H9 (cell line): ENCODE results near the gene AKT3. TPM values are rescaled to one million over a fixed set of nuclear protein-coding genes. Genes with fewer than 3 reads are reported as not detected.
A peak's percentile ranks its signal among the peaks of the same experiment; 100 is the strongest.

Experiments used
- DNase-seq: peaks from one replicate; pipeline ENCODE4 v3.0.0-alpha.2; 2017
- H2AFZ ChIP-seq: one replicate; pipeline ENCODE4 v1.6.1; 2013; ENCODE audit warnings: mild to moderate bottlenecking, low read length, control low read depth, moderate library complexity
- H2AK5ac ChIP-seq: 2 replicates; pipeline ENCODE4 v1.6.1; 2013; ENCODE audit warnings: low read length, control low read depth, mixed read lengths; ENCODE audit not compliant: insufficient read length
- H2BK120ac ChIP-seq: one replicate; pipeline ENCODE4 v1.6.1; 2013; ENCODE audit warnings: low read depth, mild to moderate bottlenecking, low read length, control low read depth, inconsistent platforms; ENCODE audit not compliant: poor library complexity, severe bottlenecking
- H2BK12ac ChIP-seq: 2 replicates; pipeline ENCODE4 v1.6.1; 2013; ENCODE audit warnings: low read length, control low read depth, mixed read lengths, low read depth; ENCODE audit not compliant: insufficient read length
- H2BK15ac ChIP-seq: 2 replicates; pipeline ENCODE4 v1.6.1; 2013; ENCODE audit warnings: low read depth, low read length, control low read depth
- H2BK20ac ChIP-seq: one replicate; pipeline ENCODE4 v1.6.1; 2013; ENCODE audit warnings: low read depth, mild to moderate bottlenecking, low read length, control low read depth, inconsistent platforms; ENCODE audit not compliant: poor library complexity, severe bottlenecking
- H2BK5ac ChIP-seq: 2 replicates; pipeline ENCODE4 v1.6.1; 2013; ENCODE audit warnings: low read length, control low read depth, mixed read lengths; ENCODE audit not compliant: insufficient read length
- H3K14ac ChIP-seq: 2 replicates; pipeline ENCODE4 v1.6.1; 2013; ENCODE audit warnings: low read length, control low read depth; ENCODE audit not compliant: insufficient read depth
- H3K18ac ChIP-seq: 2 replicates; pipeline ENCODE4 v1.6.1; 2013; ENCODE audit warnings: low read depth, mild to moderate bottlenecking, mixed read lengths, low read length, control low read depth; ENCODE audit not compliant: insufficient read length
- H3K23ac ChIP-seq: 2 replicates; pipeline ENCODE4 v1.6.1; 2013; ENCODE audit warnings: low read length, control low read depth, mixed read lengths, low read depth; ENCODE audit not compliant: insufficient read length
- H3K23me2 ChIP-seq: 2 replicates; pipeline ENCODE4 v1.6.1; 2013; ENCODE audit warnings: low read depth, mild to moderate bottlenecking, mixed read lengths, low read length, control low read depth; ENCODE audit not compliant: insufficient read length, poor library complexity, severe bottlenecking
- H3K27ac ChIP-seq: 2 replicates; pipeline ENCODE4 v1.5.1; 2013; ENCODE audit warnings: low read length, control low read depth, mixed read lengths, low read depth; ENCODE audit not compliant: insufficient read length
- H3K27me3 ChIP-seq: 2 replicates; pipeline ENCODE4 v1.6.1; 2013; ENCODE audit warnings: low read length, control low read depth, inconsistent platforms; ENCODE audit not compliant: insufficient read depth
- H3K4ac ChIP-seq: 2 replicates; pipeline ENCODE4 v1.6.1; 2013; ENCODE audit warnings: low read depth, mild to moderate bottlenecking, control low read depth, inconsistent platforms, low read length, moderate library complexity
- H3K4me1 ChIP-seq: 2 replicates; pipeline ENCODE4 v1.6.1; 2013; ENCODE audit warnings: low read length, control low read depth, inconsistent platforms; ENCODE audit not compliant: insufficient read depth
- H3K4me2 ChIP-seq: 2 replicates; pipeline ENCODE4 v1.6.1; 2013; ENCODE audit warnings: low read length, control low read depth, mixed read lengths; ENCODE audit not compliant: insufficient read length, insufficient read depth
- H3K56ac ChIP-seq: 2 replicates; pipeline ENCODE4 v1.6.1; 2013; ENCODE audit warnings: low read depth, mild to moderate bottlenecking, mixed read lengths, low read length, control low read depth; ENCODE audit not compliant: insufficient read length
- H3K79me1 ChIP-seq: 2 replicates; pipeline ENCODE4 v1.6.1; 2013; ENCODE audit warnings: low read depth, mild to moderate bottlenecking, moderate library complexity, low read length, control low read depth, inconsistent platforms; ENCODE audit not compliant: insufficient read depth, poor library complexity, severe bottlenecking
- H3K79me2 ChIP-seq: 2 replicates; pipeline ENCODE4 v1.6.1; 2013; ENCODE audit warnings: low read length, control low read depth, inconsistent platforms; ENCODE audit not compliant: insufficient read depth
- H3K9ac ChIP-seq: 2 replicates; pipeline ENCODE4 v1.6.1; 2013; ENCODE audit warnings: low read length, control low read depth, mixed read lengths; ENCODE audit not compliant: insufficient read length; ENCODE audit errors: extremely low read depth
- H3K9me3 ChIP-seq: one replicate; pipeline ENCODE4 v1.6.1; 2013; ENCODE audit warnings: low read depth, low read length, inconsistent platforms; ENCODE audit not compliant: control insufficient read depth
- H3T11ph ChIP-seq: one replicate; pipeline ENCODE4 v1.6.1; 2013; ENCODE audit warnings: mild to moderate bottlenecking, low read length, control low read depth, inconsistent platforms
- H4K20me1 ChIP-seq: one replicate; pipeline ENCODE4 v1.6.1; 2013; ENCODE audit not compliant: control insufficient read depth, insufficient read length, insufficient read depth
- H4K5ac ChIP-seq: 2 replicates; pipeline ENCODE4 v1.6.1; 2013; ENCODE audit warnings: low read depth, mild to moderate bottlenecking, mixed read lengths, low read length, control low read depth; ENCODE audit not compliant: insufficient read length
- H4K8ac ChIP-seq: replicated peaks from 2 replicates; pipeline ENCODE4 v1.6.1; 2013; ENCODE audit warnings: low read length, control low read depth, mixed read lengths, low read depth; ENCODE audit not compliant: insufficient read length
- H4K91ac ChIP-seq: 2 replicates; pipeline ENCODE4 v1.6.1; 2013; ENCODE audit warnings: low read depth, mild to moderate bottlenecking, moderate library complexity, mixed read lengths, low read length, control low read depth; ENCODE audit not compliant: insufficient read length
- H3K27ac Mint-ChIP-seq, 3 experiments: 2 replicates in 2 of 3; 3 replicates in 1 of 3; pipeline ENCODE4 v1.8.0; 2020 to 2021; ENCODE audit warnings: mixed read lengths in 3 of 3, mild to moderate bottlenecking in 1 of 3, moderate library complexity in 1 of 3
- H3K27me3 Mint-ChIP-seq: 2 replicates; pipeline ENCODE4 v1.8.0; 2021; ENCODE audit warnings: low read depth, mild to moderate bottlenecking, moderate library complexity, mixed read lengths
- H3K36me3 Mint-ChIP-seq, 3 experiments: 2 replicates in 2 of 3; 3 replicates in 1 of 3; pipeline ENCODE4 v1.8.0; 2020 to 2021; ENCODE audit warnings: low read depth in 3 of 3, mixed read lengths in 3 of 3; ENCODE audit not compliant: insufficient read depth in 1 of 3
- H3K4me1 Mint-ChIP-seq, 2 experiments: 2 replicates each; pipeline ENCODE4 v1.8.0; 2020; ENCODE audit warnings: mixed read lengths in 2 of 2
- H3K4me3 Mint-ChIP-seq, 2 experiments: 2 replicates in 1 of 2; 3 replicates in 1 of 2; pipeline ENCODE4 v1.8.0; 2020 to 2021; ENCODE audit warnings: mild to moderate bottlenecking in 2 of 2, mixed read lengths in 2 of 2, moderate library complexity in 1 of 2
- H3K9me3 Mint-ChIP-seq, 2 experiments: 2 replicates in 1 of 2; 3 replicates in 1 of 2; pipeline ENCODE4 v1.8.0; 2020; ENCODE audit warnings: mild to moderate bottlenecking in 2 of 2, mixed read lengths in 2 of 2, moderate library complexity in 1 of 2
- CTCF ChIP-seq: fragments of 200-600 bp; sonication (generic); conservative IDR thresholded peaks from 3 replicates; pipeline ENCODE4 v1.8.0; 2021; ENCODE audit warnings: antibody characterized with exemption, mild to moderate bottlenecking
- WGBS: extraction: QIAGEN DNeasy Blood & Tissue Kit; methylation state at CpG from one replicate; pipeline ENCODE4 v1.1.7; 2013; ENCODE audit warnings: missing lambda C conversion rate, low lambda C conversion rate, mixed read lengths; ENCODE audit not compliant: insufficient read length; ENCODE audit errors: extremely low coverage; 5-methylcytosine and 5-hydroxymethylcytosine counted together
- total RNA-seq: library from RNA; stranded (reverse); gene quantifications from 2 replicates; pipeline ENCODE4 v1.2.1, GENCODE V29; 2021

AKT3 gene
- total RNA-seq, 1 experiment from 2014 or later, result 27.8 TPM

GRCh38 chr1:243455760-243456651 is 394.0 kb downstream of the AKT3 start:
- Histone ChIP-seq H3K4me2 (no peak overlapping the region), H2AFZ (no peak overlapping the region), H4K91ac (no peak overlapping the region), H2BK20ac (no peak overlapping the region), H2AK5ac (no peak overlapping the region), H3K9ac (no peak overlapping the region), H3K9me3 (no peaks in the 10 kb centered on the region), H2BK120ac (no peak overlapping the region), H3K27ac (no peak overlapping the region), H4K20me1 (no peaks in the 10 kb centered on the region), H3K4me1 (no peaks in the 10 kb centered on the region), H3K79me2 (no peaks in the 10 kb centered on the region), H3K23ac (no peak overlapping the region), H4K8ac (no peak overlapping the region), H3K56ac (no peak overlapping the region), H2BK5ac (no peak overlapping the region), H3T11ph (no peak overlapping the region), H3K79me1 (no peaks in the 10 kb centered on the region), H2BK12ac (no peak overlapping the region), H3K27me3 (no peaks in the 10 kb centered on the region), H2BK15ac (no peak overlapping the region), H3K18ac (no peak overlapping the region), H3K4ac (no peak overlapping the region), H3K14ac (no peak overlapping the region), H3K23me2 (no peaks in the 10 kb centered on the region), H4K5ac (no peak overlapping the region)
- DNase-seq, result peak; percentile 10
- Mint-ChIP-seq H3K27me3 (no peaks in the 10 kb centered on the region), H3K4me3 (no peak overlapping the region), H3K4me1 (peaks cover 0 to 4% of the 10 kb centered on the region in 2 experiments; a peak in 1 of 4 replicates), H3K9me3 (no peaks in the 10 kb centered on the region), H3K36me3 (no peaks in the 10 kb centered on the region), H3K27ac (no peak overlapping the region)
- TF ChIP-seq CTCF, result no peak
- no CpG with 5 or more reads among the region's 11 CpGs for WGBS
